Smooth muscle cell (in vitro differentiated cells): ENCODE measurements around the gene TANGO2. TPM values are rescaled to one million over a fixed set of nuclear protein-coding genes. Genes with fewer than 3 reads are reported as not detected.

ENCODE experiments used
- DNase-seq: peaks from one replicate; lab custom pipeline; 2025; ENCODE audit not compliant: unreplicated experiment; lab: John Stamatoyannopoulos, UW
- H2AFZ ChIP-seq: fragments of 200-600 bp; sonication (generic); 2 replicates; pipeline ENCODE4 v1.6.0; 2016; ENCODE audit warnings: antibody characterized with exemption, low read depth, mild to moderate bottlenecking
- H3F3A ChIP-seq: fragments of 200-600 bp; sonication (generic); 2 replicates; pipeline ENCODE4 v1.6.0; 2017; ENCODE audit warnings: antibody characterized with exemption, low read depth
- H3K27ac ChIP-seq: fragments of 200-600 bp; sonication (generic); 2 replicates; pipeline ENCODE4 v1.5.1; 2016; ENCODE audit warnings: low read depth, mild to moderate bottlenecking
- H3K27me3 ChIP-seq: fragments of 200-600 bp; sonication (generic); 2 replicates; pipeline ENCODE4 v1.6.1; 2016; ENCODE audit warnings: low read depth, mild to moderate bottlenecking
- H3K36me3 ChIP-seq: fragments of 200-600 bp; sonication (generic); 2 replicates; pipeline ENCODE4 v1.5.1; 2016; ENCODE audit warnings: low read depth
- H3K4me1 ChIP-seq: fragments of 200-600 bp; sonication (generic); 2 replicates; pipeline ENCODE4 v1.5.1; 2016; ENCODE audit warnings: low read depth
- H3K4me2 ChIP-seq: fragments of 200-600 bp; sonication (generic); 2 replicates; pipeline ENCODE4 v1.6.0; 2016; ENCODE audit warnings: mild to moderate bottlenecking
- H3K4me3 ChIP-seq: fragments of 200-600 bp; sonication (generic); 2 replicates; pipeline ENCODE4 v1.5.1; 2016; ENCODE audit warnings: mild to moderate bottlenecking
- H3K79me2 ChIP-seq: fragments of 200-600 bp; sonication (generic); 2 replicates; pipeline ENCODE4 v1.6.0; 2016; ENCODE audit warnings: low read depth, mild to moderate bottlenecking
- H3K9ac ChIP-seq: fragments of 200-600 bp; sonication (generic); 2 replicates; pipeline ENCODE4 v1.6.0; 2016; ENCODE audit warnings: low read depth
- H3K9me3 ChIP-seq: fragments of 200-600 bp; sonication (generic); replicated peaks from 2 replicates; pipeline ENCODE4 v1.5.1; 2016; ENCODE audit warnings: low read depth
- H4K20me1 ChIP-seq: fragments of 200-600 bp; sonication (generic); 2 replicates; pipeline ENCODE4 v1.6.0; 2016; ENCODE audit warnings: low read depth
- WGBS: methylation state at CpG from one replicate; pipeline ENCODE4 v1.1.7; 2016; ENCODE audit warnings: low lambda C conversion rate; 5-methylcytosine and 5-hydroxymethylcytosine counted together
- polyA plus RNA-seq: library from polyadenylated mRNA; unstranded; fragments of >200 nt; fragmentation: Nextera tagmentation; extraction: Ambion mirVana; gene quantifications from 2 replicates; pipeline ENCODE4 v1.2.1, GENCODE V29; 2016
- total RNA-seq: library from RNA; depleted of rRNA; stranded (reverse); fragments of >200 nt; gene quantifications from 2 replicates; pipeline ENCODE4 v1.2.3, GENCODE V29; 2014
- TF ChIP-seq, protein P1 (sequence below): fragments of 200-600 bp; sonication (generic); IDR thresholded peaks from 2 replicates; pipeline ENCODE4 v1.5.1; 2017; ENCODE audit warnings: borderline replicate concordance, mild to moderate bottlenecking, antibody characterized with exemption; ENCODE audit not compliant: insufficient read depth, poor library complexity, severe bottlenecking

Gene TANGO2
- total and polyA plus RNA-seq, 2 experiments from 2014 or later = 10.8 to 14.7 TPM

DNA sequence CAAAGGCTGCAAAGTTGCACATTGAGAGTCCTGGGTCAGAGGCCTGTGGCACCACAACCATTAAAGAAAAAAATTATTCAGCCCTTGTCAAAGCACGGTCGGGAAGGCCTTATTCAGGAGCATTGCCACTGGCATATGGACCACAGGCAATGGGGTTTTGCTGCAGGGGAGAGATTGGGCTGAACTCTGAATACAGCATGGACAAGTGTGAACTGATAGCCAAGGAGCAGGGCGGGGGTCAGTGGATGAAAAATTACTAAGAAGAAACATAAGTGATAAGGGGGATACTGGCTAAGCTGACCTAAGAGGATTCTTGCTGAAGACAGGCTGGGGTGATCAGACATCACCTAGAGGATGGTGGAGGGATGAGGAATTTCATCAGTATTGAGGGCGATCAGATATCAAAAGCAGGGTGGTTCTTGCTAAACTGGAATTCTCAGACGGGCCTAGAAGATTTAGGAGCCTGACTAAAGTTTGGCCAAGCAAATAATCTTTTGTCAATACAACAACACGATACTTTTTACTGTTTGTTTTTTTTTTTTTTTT, 55.8 kb downstream of the TANGO2 start:
- Histone ChIP-seq H3K4me1 (peaks cover 5% of the 10 kb centered on the region), H4K20me1 (peaks cover 8% of the 10 kb centered on the region), H3K79me2 (peaks cover 13% of the 10 kb centered on the region), H3K4me2 (no peak overlapping the region), H3K4me3 (no peak overlapping the region), H3K27me3 (no peaks in the 10 kb centered on the region), H3K9ac (no peak overlapping the region), H3K27ac (no peak overlapping the region), H3K9me3 (no peaks in the 10 kb centered on the region), H3F3A (peaks cover 5% of the 10 kb centered on the region), H3K36me3 (no peaks in the 10 kb centered on the region), H2AFZ (no peak overlapping the region)
- WGBS = 86% methylated on average over 6 of the region's 6 CpGs
- TF ChIP-seq, protein P1, sequence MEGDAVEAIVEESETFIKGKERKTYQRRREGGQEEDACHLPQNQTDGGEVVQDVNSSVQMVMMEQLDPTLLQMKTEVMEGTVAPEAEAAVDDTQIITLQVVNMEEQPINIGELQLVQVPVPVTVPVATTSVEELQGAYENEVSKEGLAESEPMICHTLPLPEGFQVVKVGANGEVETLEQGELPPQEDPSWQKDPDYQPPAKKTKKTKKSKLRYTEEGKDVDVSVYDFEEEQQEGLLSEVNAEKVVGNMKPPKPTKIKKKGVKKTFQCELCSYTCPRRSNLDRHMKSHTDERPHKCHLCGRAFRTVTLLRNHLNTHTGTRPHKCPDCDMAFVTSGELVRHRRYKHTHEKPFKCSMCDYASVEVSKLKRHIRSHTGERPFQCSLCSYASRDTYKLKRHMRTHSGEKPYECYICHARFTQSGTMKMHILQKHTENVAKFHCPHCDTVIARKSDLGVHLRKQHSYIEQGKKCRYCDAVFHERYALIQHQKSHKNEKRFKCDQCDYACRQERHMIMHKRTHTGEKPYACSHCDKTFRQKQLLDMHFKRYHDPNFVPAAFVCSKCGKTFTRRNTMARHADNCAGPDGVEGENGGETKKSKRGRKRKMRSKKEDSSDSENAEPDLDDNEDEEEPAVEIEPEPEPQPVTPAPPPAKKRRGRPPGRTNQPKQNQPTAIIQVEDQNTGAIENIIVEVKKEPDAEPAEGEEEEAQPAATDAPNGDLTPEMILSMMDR = no peak
- DNase-seq = no peak

DNA sequence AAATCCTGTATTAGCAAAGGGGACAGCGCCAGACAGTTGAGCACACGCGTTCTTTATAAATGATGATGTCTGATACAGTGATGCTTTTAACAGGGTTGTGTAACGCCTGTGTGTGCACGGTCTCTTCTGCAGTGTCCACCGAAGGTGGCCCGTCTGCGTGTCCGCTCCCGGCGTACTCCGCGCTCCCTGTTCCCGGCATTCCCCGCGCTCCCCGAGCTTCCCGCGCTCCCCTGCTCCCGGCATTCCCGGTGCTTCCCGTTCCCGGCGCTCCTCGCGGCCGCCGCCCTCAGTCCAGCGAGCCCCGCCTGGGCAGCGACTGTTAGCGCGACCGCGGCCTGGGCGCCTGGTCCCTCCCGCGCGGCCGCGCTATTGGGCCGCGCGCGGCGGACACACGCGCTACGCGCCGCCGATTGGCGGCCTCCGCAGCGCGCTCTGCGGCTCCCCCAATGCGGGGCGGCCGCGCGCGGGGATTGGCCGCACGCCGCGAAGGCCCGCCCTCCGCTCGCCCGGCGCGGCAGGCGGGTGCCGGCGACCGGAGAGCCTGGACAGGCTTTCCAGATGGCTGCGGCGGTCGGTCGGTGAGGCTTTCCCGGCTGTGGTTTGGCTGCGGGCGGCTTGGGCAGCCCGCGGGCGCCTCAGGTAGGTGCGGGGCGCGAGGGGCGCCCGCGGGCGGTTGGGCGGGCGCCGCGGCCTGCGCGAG, 59.0 kb downstream of the TANGO2 start, which contains the start of gene DGCR8:
Gene DGCR8, plus strand, starts transcription at position 497 of the 700 bp plus-strand sequence. CDS start 5,723 bp downstream, outside the sequence.
- 1% methylated on average over 76 of the region's 100 CpGs for WGBS
- peaks cover 45% of the 10 kb centered on the region for H3K79me2 ChIP-seq
- H3K36me3 ChIP-seq = no peaks in the 10 kb centered on the region
- H3K27me3 ChIP-seq = no peaks in the 10 kb centered on the region
- DNase-seq = peak; percentile 68
- peak within 1 kb of the TSS; percentile 83 for H3K9ac ChIP-seq
- peak within 1 kb of the TSS; percentile 69 for H3K4me3 ChIP-seq
- TF ChIP-seq, protein P1 = no peak
- H3K9me3 ChIP-seq = no peaks in the 10 kb centered on the region
- H2AFZ ChIP-seq = peak within 1 kb of the TSS; percentile 76
- H3K4me1 ChIP-seq = peaks cover 19% of the 10 kb centered on the region
- peaks cover 5% of the 10 kb centered on the region for H3F3A ChIP-seq
- H3K27ac ChIP-seq = peak within 1 kb of the TSS; percentile 83
- peaks cover 40% of the 10 kb centered on the region for H4K20me1 ChIP-seq
- H3K4me2 ChIP-seq = peak within 1 kb of the TSS; percentile 96

DNA sequence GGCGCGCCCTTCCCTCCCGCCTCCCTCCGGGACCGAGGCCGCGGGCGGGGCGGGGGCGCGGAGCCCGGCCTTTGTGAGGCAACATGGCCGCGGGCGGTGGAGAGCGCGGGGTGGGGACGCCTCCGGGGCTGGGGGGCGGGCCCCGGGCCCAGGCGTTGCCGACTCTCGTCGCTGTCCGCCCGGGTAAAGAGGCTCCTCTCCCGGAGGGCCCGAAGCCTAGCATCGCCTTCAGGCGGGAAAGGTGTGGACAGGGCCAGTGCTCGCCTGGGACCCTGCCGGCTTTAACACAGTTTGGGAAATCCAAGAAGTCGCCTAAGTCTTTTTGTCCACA, 59.5 kb downstream of the TANGO2 start:
- Histone ChIP-seq H3K9me3 (no peaks in the 10 kb centered on the region), H2AFZ (no peak overlapping the region), H3K79me2 (peaks cover 50% of the 10 kb centered on the region), H4K20me1 (peaks cover 46% of the 10 kb centered on the region), H3K27ac (peak overlapping the region; percentile 83), H3K9ac (peak overlapping the region; percentile 83), H3K36me3 (no peaks in the 10 kb centered on the region), H3K4me3 (peak overlapping the region; percentile 69), H3K4me2 (peak overlapping the region; percentile 96), H3K27me3 (no peaks in the 10 kb centered on the region), H3F3A (peaks cover 5% of the 10 kb centered on the region), H3K4me1 (peaks cover 19% of the 10 kb centered on the region)
- peak; percentile 57 for DNase-seq
- WGBS = 0% methylated on average over 9 of the region's 34 CpGs
- TF ChIP-seq, protein P1 = no peak
